T-helper 2 cell treated with Interferon-gamma antibody and Interleukin-4, amounts not matched to agents 100 ng/mL and 5 ng/mL, for 36 hours (primary cell): ENCODE measurements around the gene CNTFR. TPM values are rescaled to one million over a fixed set of nuclear protein-coding genes. Genes with fewer than 3 reads are reported as not detected.

Experiments
- intact Hi-C: fragments of 100-400 bp; cut with micrococcal nuclease; formaldehyde crosslinking; loops from one replicate; pipeline ENCODE4 v1.15.1; 2023
- total RNA-seq: library from RNA; stranded (reverse); gene quantifications from 2 replicates; pipeline ENCODE4 v1.2.3, GENCODE V29; 2022

The CNTFR gene
- total RNA-seq, 1 donor from 2014 or later = not detected

DNA sequence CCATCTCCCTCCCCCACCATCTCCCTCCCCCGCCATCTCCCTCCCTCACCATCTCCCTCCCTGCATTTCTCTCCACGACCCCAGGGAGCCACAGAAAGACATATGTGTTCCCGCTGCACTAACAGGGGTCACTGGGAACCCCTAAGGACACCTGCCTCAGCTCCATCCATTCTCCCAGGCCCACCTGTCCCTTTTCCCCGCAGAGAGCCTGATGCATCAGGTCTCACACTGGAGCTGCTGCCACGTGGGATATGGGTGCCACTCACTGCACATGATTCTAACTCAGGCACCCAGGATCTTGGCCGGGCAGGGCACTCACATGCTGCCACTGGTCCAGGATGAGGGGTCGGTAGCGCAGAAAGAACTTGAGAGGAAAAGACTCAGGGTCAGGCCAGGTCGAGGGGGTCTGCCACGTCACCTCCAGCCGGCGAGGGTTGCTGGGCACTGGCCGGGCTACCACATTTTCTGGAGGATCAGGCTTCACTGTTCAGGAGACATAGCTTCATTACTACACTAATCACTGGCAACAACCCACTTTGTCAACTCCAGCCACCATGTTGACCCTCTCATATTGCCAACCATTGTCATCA, 33.5 kb downstream of the CNTFR start:
- intact Hi-C loops = no loop called here

DNA sequence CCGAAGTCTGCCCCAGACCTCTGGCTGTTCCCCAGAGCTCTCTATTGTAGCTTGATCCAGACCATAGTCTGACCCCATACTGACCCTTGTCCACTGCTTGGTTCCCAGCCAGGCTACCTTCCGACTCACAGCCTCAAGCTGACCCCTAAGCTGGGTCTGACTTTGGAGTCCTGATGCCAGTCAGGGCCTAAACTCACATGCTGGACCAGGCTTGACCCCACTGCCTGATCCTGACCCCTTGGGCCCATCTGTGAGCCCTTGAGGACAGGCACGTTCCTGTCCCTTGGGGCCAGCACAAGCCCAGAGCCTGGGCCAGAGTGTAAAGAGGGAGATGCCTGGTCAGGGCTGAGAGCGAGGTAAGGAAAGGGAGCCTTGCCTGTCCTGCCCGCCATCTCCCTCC, 34.0 kb downstream of the CNTFR start:
- intact Hi-C loops = no loop called here

- intact Hi-C loops = no loop called here
Measured at GRCh38 chr9:34555002-34555348, 34.5 kb downstream of the CNTFR start.

GRCh38 chr9:34554211-34555001, 35.1 kb downstream of the CNTFR start:
- intact Hi-C loops = no loop called here

- intact Hi-C loops = no loop called here
Measured at GRCh38 chr9:34553511-34554021, 36.0 kb downstream of the CNTFR start.

GRCh38 chr9:34552986-34553385, 36.5 kb downstream of the CNTFR start:
- intact Hi-C loops = no loop called here

DNA sequence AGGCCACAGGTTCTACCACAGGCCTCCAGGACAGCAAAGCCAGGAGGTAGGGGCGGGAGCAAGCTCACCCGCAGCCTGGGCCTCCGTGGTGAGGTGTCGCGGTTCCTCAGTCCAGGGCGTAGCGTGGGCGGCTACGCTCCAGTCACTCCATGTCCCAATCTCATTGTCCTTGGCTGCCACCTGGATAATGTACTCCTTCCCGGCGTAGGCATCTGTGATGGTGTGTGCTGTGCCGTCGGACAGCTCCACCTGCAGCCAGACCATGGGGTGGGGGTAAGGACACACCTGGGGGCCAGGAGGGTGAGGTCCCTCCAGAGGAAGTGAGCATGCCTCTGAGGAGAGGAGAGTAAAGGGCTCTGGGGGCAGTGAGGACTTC, 36.9 kb downstream of the CNTFR start:
- intact Hi-C loops = no loop called here

DNA sequence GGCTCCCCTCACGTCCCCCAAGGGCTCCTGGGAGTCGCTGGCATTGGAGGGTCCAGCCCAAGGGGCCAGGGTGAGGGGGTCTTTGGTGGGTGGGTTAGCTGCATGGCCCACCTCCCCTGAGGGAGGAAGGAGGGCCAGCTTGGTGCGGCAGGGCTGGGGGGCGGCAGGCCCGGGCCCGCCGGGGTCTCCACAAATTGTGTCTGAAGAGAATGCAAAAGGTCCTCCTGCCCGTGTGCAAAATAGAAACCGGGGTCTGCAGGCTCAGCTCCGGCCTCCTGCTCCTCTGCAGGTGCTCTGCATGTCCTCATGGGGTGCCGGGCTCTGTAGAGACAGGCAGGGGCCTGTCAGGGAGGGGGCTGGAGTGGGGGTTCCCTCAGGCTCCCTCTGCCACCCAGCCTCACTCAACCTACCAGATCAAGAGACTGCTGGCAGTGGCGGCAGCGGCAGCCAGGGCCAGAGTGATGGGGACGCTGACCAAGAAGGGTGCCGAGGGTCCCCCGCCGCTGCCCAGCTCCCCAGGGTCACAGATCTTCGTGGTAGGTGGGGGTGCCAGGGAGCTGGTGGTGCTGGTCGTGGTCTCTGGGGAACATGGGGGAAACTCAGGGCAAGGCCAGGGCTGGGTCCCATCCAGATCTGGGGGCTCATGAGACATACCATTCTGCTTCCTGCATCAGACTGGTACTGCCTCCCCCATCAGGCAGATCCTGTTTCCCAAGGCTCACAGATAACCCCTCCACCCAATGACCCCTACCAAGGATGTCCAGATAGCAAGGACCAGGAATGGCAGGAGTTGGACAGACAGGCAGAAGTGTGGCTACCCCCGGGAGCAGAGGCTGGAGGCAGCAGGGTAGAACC, 37.5 kb downstream of the CNTFR start:
- intact Hi-C loops = no loop called here

GRCh38 chr9:34550681-34551270, 38.7 kb downstream of the CNTFR start:
- intact Hi-C loops = no loop called here

DNA sequence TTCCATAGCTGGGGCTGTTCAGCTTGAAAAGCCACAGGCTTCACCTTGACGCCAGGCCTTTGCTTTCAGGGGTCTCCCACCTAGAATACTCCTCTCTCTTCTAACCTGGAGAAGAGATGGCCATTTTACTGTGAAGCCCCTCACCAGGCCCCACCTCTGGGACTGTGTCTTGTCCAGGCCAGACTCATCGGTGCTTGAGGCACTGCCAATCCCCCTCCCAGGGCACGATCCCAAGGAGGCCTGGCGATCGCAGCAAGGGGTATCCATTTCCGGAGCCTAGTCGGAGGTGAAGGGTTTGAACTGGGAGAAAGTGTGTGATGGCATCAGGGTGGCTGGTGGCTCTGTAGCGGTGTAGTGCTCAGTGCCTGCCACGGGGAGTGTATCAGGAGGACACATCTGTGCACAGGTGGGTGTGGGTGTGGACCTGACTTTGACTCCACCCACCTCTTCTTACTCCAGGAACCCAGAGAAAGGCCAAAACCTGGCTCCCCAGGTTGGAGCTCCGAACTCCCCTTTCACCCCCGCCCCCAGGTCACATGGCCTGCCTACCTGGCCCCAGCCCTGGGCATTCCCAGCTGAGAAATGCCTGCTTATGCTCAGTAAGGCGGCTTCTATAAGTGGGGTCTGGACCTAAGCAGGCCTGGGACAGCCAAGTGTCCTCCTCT, 39.4 kb downstream of the CNTFR start:
- intact Hi-C loops = no loop called here

GRCh38 chr9:34549407-34549732, 40.2 kb downstream of the CNTFR start:
- intact Hi-C loops = no loop called here

- intact Hi-C loops = loop anchor here (1.0 kb wide), 2 partner anchors 43 to 111 kb away; no protein-coding TSS in a partner anchor
Measured at GRCh38 chr9:34547960-34548611, 41.4 kb downstream of the CNTFR start.

GRCh38 chr9:34546834-34547827, 42.4 kb downstream of the CNTFR start:
- intact Hi-C loops = loop anchor here (1.0 kb wide), 1 partner anchor 110 kb away; no protein-coding TSS in a partner anchor

GRCh38 chr9:34546102-34546833, 43.3 kb downstream of the CNTFR start:
- intact Hi-C loops = no loop called here

- intact Hi-C loops = no loop called here
Measured at GRCh38 chr9:34545497-34545896, 44.0 kb downstream of the CNTFR start.

- intact Hi-C loops = no loop called here
Measured at GRCh38 chr9:34544035-34544434, 45.5 kb downstream of the CNTFR start.

DNA sequence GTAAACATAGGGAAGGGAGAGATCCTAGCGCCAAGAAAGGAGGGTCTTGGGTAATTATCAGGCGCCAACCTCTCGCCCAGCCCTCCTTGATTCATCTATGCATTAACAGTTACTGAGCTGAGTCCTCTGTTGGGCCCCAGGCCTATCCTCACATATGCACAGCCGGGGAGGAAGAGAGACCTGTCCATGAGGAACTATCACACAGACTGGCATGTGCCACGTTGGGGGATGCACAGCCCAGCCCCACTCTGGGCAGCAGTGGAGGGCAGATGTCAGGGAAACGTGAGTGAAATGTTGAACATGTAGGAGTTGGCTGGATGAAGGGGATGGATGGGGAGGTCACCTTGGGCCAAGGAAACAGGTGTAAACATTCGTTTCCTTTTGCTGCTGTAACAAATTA, 48.0 kb downstream of the CNTFR start:
- intact Hi-C loops = no loop called here

DNA sequence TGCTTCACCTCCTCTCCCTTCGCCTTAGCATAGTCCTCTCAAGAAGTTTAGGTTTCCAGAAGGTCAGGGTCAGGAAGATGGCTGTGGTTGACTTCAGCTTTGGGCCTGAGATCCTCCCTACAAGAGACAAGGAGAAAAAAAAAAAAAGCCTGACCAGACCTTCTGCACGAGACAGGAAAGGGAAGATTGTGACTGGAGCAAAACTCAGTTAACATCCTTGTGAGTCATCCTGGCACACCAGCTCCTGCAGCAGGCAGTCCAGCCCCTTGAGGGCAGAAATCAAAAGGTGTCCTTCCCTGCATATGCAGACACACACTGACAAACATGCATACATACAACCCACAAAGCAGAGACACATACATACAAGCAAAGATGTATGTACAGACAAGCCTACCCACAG, 48.7 kb downstream of the CNTFR start:
- intact Hi-C loops = no loop called here

GRCh38 chr9:34536685-34537084, 52.8 kb downstream of the CNTFR start:
- intact Hi-C loops = no loop called here
